Frontal cortex (tissue), 4 donors: Measurements from ENCODE around the gene MYO1E. TPM values are rescaled to one million over a fixed set of nuclear protein-coding genes. Genes with fewer than 3 reads are reported as not detected.

Experiments used
- DNase-seq, 2 donors: peaks; one replicate each; pipeline ENCODE4 v3.0.0; 2012; ENCODE audit warnings: low spot score in 2 of 2
- FAIRE-seq: peaks from 2 replicates; lab custom pipeline; 2012; peaks lifted over from hg19 to GRCh38; lab: Jason Lieb, UNC
- total RNA-seq: library from RNA; depleted of rRNA; stranded (reverse); fragments of >200 nt; gene quantifications from one replicate; pipeline ENCODE4 v1.2.3, GENCODE V29; 2014
- donor health status: control.
- donor health status: control.
- donor health status: control.

MYO1E gene
- total RNA-seq, 1 donor from 2014 or later, result 11.8 TPM

DNA sequence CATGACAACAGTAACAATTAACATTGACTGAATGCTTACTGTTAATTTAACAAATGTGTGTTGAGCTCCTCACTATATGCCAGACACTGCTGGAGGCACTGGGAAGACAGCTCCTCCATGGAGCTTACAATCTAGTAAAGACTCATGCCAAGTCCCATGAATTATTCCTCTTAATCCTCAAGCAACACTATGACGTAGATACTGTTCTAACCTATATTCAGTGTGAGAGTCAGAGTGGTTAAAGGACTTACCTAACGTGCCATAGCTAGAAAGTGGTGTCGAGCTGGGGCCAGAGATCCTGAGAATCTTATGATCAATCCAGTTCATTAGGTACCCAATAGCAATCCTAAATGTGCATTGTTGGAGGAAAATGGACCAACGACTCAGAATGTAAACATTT is 43.6 kb downstream of the MYO1E start:
- DNase-seq (no peak), FAIRE-seq (no peak)

DNA sequence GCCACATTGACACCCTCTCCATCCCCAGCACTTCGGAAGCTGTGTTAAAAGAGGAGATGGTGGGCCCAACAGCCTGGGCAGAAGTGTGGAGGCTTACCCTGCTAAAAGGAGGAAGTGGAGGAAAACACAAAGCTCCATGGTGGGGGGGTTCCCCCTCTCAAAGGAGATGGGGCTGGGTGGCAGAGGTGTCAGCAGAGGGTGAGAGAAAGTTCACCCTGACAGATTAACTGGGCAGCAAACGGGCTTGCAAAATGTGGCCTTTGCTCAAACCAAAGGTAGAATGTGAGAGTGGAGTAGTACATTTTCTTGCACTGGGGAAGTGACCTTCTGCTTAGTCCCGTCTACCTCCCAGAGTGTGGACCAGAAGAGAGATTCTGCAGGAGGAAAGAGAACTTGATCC is 44.7 kb downstream of the MYO1E start:
- no peak for DNase-seq
- no peak for FAIRE-seq

DNA sequence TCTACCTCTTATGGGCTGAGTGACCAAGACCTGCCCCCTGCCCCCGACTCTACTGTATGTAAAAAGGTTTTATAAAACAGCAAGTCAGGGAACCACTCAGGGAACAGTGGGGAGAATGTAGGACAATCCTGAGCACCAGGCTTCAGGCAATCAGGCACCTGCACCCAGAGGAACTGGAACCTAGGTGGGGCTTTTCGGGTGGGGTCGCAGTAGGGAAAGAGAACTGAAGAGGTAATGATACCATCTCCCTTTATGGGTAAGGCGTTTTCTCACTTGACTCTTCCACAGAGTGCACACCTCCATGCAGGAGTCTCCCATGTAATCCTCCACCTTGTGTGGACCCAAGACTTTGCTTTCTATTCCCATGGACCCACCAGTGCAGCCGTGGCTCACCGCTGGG is 45.8 kb downstream of the MYO1E start:
- no peak for DNase-seq
- FAIRE-seq, result no peak

DNA sequence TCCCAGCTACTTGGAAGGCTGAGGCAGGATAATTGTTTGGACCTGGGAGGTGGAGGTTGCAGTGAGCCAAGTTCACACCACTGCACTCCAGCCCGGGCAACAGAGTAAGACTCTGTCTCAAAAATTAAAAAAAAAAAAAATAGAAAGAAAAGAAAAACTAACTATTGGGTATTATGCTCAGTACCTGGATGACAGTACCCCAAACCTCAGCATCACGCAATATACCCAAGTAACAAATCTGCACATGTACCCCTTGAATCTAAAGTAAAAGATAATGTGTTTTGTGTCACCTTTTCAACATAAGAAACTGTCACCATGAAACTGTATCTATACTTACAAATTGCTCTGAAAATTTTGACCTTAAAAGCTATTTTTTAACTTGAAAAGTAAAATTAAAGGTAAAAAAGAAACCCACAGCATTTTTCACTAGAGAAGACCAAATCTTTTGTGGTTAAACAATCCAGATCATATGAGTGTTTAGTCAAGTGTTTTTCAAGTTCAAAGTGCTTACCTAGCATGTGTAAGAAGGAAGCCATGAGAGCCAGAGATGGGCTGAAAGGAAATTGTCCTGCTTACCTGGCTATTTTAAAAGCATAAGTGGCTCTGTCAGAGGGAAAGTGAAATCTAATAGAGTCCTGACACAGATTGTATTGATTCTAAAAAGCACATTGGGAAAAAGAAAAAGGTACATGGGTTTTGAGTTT is 50.5 kb downstream of the MYO1E start:
- no peak for DNase-seq
- no peak for FAIRE-seq

DNA sequence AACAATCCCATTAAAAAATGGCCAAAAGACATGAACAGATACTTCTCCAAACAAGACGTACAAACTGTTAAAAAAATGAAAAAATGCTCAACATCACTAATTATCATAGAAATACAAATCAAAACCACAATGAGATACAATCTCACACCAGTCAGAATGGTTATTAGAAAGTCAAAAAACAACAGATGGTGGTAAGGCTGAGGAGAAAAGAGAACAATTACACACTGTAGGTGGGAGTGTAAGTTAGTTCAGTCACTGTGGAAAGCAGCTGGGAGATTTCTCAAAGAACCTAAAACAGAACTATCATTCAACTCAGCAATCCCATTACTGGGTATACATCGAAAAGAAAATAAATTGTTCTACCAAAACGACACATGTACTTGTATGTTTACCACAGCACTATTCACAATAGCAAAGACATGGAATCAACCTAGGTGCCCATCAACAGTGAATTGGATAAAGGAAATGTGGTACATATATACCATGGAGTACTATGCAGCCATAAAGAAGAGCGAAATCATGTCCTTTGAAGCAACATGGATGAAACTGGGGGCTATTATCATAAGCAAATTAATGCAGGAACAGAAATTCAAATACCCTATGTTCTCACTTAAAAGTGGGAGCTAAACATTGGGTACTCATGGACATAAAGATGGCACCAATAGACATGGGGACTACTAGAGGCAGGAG is 51.5 kb downstream of the MYO1E start:
- DNase-seq, result no peak
- no peak for FAIRE-seq

DNA sequence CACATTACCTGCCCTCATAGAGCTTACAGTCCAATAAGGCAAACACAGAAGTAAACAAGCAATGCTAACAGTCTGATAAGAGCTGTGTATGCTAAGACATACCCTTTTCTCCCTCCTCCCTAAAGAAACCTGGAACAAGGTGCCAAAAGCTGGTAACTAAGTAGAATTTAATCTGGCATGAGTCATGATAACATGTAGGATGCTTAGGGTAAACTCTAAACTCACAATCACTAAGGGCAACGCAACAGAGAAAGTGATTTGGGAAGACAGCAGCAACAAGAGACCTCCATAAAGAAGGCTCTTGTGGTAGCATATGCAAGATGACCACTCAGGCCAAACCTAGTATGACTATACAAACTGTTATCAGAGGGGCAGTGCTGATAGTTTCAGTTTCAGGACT is 55.5 kb downstream of the MYO1E start:
- DNase-seq (no peak), FAIRE-seq (no peak)

DNA sequence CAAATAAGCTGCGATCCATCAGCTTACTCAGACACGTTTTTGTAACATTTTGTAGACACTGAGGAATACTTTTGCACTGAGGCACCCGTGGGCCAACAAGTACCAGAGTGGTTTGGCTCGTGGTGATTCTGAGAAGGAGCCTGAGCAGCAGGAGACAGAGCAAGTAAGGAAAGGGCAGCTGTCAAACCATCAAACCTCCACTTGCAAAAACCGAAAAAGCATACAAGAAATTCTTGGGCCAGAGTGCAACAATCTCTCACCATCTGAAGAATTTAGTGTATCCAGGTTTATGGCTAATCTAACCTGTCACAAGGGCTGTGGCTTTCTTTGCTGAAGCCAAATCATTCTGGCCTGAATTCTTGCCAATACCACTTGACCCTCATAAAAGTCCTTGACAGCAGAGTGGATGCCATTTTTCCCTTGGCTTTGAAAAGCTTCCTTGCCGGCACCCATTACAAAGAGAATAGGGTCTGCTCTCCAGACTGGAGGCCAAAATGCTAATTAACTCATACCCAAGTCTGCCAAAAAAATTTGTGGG is 56.7 kb downstream of the MYO1E start:
- FAIRE-seq (no peak), DNase-seq (no peak)

DNA sequence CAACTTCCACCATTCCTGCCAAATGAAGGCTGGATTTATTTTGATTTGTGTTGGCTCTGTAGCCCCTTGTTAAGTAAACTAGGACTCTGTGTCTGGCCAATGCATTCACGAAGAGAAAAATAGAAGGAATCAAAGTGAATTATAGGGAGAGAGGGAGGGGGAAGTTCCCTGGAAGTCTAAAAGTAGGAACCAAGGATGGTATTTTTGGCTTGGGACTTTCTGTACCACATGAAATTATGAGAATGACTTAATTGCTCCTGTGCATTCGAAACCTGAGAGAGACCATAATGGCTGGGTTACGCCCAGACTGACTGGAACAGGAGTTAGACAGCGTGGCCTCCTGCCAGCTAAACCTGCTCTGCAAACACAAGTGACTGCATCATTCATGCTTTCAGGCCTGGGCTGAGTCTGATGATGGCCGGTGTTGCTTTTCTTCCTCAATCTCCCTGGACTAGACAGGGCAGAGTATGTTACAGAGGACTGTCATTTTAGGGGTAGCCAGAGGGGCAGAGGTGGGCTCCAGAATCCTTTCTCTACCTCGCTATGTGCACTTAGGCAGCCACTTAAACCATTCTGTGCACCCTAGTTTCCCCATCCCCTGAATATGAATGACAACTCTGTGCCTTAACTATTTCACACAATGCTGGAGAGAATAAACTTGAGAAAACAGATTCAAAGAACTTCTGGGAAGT is 58.9 kb downstream of the MYO1E start:
- FAIRE-seq, result no peak
- DNase-seq, result no peak

DNA sequence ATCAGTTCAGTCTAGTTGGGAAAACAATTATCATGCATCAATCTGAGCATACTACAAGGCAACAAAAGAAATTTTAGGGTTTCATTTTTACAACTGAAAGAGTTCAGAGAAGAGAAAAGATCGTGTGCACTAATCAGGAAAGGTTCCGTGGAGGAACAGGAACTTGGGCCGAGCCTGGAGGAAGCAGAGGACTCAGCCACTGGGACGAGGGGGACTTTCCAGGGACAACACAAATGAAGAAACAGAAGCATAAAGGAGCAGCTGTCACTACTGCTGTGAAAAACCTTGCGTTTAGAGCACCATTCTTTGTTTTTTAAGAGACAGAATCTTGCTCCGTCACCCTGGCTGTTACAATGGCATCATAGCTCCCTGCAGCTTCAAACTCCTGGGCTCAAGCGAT is 60.5 kb downstream of the MYO1E start:
- FAIRE-seq, result no peak
- DNase-seq, result no peak

DNA sequence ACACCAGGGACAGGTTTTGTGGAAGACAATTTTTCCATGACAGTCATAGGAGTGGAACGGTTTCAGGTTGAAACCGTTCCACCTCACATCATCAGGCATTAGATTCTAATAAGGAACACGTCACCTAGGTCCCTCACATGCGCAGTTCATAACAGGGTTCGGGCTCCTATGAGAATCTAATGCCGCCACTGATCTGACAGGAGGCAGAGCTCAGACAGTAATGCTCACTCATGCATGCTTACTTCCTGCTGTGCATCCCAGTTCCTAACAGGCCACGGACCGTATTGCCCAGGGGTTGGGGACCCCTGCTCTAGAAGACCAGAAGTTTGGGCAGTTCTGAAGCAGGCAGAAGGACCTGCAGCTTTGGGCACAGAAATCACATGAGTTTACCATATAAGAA is 61.5 kb downstream of the MYO1E start:
- no peak for FAIRE-seq
- DNase-seq, result no peak

DNA sequence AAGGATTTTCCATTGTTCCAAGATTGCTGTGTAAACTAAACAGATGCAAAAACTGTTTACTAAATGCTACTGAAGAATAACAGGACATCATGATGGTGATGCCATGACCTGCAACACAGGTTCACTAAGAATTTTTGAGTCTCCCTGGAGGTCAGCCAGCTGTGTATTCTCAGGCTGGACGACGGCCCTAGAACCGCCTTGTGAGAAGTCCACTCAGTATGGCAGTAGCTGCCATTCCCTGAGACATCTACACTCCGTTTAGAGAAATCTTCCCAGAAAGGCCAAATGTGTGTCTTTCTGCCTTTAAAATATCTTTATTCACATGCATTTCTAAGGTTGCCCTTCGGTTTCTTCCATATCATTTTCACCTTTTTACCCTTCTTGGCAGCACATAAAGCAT is 63.3 kb downstream of the MYO1E start:
- FAIRE-seq (no peak), DNase-seq (no peak)

DNA sequence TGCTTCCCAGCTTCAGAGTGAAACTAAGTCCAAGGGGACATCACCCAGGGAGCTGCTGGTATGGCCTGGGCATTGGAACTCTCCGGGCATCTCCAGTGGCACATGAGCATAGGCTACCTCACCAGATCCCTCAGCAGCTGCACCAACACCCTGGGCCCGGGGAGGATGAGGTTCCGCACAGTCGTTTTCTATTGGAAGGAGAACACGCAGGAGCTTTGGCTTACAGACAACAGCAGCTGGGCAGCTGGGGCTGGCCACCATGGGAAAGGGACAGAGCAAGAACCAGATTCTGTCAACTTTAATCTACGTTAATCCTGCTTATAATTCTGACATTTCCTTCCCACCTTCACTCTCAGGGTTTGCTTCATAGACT is 65.5 kb downstream of the MYO1E start:
- no peak for DNase-seq

DNA sequence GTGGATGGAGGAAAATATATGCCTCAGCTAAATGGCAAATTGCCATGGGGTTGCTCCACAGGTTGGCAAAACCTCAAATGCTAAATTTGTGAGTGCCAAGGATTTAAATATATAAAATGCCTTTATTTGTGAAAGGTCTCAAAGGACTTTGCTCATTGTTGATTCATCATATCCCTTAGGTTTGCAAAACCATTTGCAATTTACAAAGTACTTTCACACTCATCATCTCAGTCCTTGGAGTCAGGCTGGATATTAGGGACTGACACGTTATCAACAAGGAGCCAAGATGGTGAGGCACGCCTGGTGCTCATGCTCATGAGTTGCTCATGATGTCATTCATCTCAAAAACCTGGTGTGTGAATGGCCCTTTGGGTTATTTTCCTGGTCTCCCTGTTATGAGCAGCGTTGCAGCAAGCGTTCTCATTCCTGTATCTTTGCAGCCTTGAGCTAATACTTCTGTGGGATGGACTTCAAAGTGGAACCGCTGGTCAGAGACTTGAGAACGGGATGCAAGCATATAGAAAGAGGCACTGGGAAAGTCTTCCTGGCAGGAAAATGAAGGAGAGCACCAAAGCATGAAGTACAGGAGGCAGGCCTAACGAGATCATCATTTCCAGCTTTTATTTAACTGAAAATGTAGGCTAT is 66.0 kb downstream of the MYO1E start:
- no peak for FAIRE-seq

More for the DNA sequence above, 65.5 kb downstream of the MYO1E start:
- FAIRE-seq, result no peak

DNA sequence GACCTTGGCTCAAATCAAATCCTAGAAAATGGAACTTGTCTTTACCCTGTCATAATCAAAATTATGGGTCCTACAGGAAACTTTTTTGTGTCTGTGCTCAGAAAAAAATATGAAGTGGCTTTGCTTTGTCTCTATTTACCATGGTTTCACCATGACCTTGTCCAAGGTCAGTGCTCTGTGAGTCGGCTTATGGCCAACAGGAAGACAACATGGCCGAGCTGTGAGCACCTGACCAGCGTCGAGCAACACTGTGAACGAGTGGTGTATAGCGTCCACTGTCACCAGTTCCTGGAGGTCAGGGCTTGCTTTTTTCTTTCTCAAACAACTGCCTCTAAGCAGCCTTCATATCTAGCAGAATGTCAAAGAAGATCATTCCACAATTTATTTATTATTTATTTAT is 67.9 kb downstream of the MYO1E start:
- FAIRE-seq, result no peak
- no peak for DNase-seq

More for the DNA sequence above, 66.0 kb downstream of the MYO1E start:
- DNase-seq, result no peak

DNA sequence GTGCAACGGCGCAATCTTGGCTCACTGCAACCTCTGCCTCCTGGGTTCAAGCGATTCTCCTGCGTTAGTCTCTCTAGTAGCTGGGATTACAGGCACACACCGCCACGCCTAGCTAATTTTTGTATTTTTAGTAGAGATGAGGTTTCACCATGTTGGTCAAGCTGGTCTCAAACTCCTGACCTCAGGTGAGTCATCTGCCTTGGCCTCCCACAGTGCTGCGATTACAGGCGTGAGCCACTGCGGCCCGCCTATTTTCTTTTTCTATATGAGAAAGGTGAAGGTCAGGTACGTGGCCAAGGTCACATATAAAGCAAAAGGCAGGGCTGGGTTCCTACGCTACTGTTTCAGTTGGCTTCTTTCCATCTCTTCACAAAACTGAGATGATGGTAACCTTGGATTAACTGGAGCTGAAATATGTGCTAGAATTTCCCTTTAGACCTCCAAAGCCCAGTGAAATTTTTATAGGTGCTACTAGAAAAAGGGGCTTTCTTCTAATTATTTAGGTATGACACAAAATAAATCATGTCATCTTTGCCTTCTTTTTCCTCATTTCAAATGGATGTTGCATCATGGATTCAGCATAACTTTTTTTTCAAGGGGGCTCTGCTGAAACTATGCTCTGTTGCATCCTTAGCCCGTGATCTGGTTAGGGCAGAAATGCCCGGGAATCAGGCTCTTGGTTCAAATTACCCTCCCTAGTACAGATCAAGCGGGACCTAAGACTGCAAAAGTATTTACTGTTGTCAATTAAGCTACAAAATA is 68.5 kb downstream of the MYO1E start:
- FAIRE-seq (no peak), DNase-seq (no peak)

DNA sequence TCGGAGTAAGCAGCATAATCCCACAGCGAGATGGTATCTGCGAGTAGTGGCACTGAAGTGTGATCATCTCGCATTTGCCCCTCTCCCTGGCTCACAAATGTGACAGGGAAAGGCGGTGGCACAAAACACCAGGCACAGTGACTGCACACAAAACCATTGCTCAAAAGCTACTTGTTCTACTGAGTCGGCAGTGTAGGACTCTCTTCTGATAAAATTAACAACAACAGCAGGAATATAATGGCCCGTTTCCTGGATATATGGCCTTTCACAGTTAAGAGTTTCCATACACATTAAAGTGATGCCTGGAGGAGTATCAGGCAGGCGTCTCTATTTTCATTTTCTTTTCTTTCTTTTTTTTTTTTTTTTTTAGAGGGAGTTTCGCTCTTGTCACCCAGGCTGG is 69.0 kb downstream of the MYO1E start:
- no peak for DNase-seq
- no peak for FAIRE-seq

DNA sequence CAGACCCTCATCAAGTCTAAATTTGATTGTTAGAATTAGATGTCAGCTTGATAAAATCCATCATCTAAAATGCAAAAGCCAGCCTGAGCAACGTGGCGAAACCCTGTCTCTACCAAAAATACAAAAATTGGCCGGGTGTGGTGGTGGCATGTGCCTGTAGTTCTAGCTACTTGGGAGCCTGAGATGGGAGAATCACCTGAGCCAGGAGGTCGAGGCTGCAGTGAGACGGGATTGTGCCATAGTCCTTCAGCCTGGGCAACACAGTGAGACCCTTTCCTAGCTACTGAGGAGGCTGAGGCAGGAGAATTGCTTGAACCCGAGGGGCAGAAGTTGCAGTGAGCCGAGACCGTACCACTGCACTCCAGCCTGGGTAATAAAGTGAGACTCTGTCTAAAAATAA is 69.5 kb downstream of the MYO1E start:
- DNase-seq (no peak), FAIRE-seq (no peak)

DNA sequence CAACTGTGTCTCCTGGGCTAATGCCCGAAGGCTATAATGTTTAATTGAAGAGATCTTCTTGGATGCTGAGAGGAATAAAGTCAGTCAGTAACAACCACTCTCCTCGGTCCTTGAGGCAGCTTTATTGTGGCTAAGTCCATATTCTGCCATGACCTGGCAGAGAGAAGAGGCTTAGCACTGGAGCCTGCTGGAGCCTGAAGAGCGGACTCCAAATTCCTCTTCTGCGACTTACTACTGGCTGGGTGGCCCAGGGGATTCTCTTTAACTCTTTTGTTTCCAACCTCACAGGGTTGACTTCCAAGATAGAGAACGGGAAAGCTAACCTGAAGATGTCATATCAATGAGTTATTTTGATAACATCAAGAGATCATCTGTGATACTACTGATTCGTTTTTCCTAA is 71.1 kb downstream of the MYO1E start:
- FAIRE-seq, result no peak

DNA sequence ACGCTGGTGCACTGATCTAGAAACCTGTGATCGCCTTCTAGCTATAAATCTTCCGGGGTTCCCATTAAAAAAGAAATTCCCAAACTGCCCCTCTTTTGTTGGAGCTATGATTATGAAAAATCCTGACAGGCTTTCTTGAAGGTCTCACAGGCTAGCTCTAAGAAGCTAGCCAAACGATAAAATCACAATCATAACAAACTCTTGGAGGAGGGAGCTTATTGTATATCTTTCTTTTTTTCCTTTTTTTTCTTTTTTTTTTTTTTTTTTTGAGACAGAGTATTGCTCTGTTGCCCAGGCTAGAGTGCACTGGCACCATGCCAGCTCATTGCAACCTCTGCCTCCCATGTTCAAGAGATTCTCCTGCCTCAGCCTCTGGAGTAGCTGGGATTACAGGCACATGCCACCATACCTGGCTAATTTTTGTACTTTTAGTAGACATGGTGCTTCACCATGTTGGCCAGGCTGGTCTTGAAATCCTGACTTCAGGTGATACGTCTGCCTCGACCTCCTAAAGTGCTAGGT is 72.0 kb downstream of the MYO1E start:
- no peak for DNase-seq
- no peak for FAIRE-seq

More for the DNA sequence above, 71.1 kb downstream of the MYO1E start:
- DNase-seq, result no peak
